OCI-M2 (cell line): ENCODE data around the gene NDUFA7.
"Not testable (repeated sequence)": the region's sequence is repeated elsewhere in the genome, so short reads cannot be mapped to it uniquely, and the experiment has no call there.

Source experiments
- DNase-seq: peaks from one replicate; lab custom pipeline; 2025; ENCODE audit not compliant: unreplicated experiment; lab: John Stamatoyannopoulos, UW

NDUFA7 gene

DNA sequence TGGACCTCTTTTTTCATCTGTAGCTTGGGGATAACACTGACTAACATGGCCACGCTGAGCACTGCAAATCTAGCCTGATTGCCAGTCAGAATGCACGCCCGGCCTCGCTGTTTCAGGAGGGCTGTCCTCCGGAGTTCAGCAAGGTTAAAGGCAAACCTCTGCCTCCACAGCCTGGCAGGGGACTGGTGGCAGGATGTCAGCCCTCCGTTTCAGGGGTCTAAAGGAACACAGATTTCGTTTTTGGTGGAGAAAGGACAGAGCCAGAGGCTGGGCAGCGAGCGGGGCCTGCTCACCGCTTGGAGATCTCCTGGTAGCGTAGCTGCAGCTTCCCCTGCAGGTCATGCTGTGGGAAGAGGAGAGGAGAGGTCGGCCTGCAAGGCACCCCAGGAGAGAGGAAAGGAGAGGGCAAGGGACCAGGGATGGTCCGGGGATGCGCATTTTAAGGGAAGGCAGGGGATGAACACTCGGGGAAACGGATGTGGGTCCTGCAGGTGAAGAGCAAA, 560 bp downstream of the NDUFA7 start:
- DNase-seq, result no peak

DNA sequence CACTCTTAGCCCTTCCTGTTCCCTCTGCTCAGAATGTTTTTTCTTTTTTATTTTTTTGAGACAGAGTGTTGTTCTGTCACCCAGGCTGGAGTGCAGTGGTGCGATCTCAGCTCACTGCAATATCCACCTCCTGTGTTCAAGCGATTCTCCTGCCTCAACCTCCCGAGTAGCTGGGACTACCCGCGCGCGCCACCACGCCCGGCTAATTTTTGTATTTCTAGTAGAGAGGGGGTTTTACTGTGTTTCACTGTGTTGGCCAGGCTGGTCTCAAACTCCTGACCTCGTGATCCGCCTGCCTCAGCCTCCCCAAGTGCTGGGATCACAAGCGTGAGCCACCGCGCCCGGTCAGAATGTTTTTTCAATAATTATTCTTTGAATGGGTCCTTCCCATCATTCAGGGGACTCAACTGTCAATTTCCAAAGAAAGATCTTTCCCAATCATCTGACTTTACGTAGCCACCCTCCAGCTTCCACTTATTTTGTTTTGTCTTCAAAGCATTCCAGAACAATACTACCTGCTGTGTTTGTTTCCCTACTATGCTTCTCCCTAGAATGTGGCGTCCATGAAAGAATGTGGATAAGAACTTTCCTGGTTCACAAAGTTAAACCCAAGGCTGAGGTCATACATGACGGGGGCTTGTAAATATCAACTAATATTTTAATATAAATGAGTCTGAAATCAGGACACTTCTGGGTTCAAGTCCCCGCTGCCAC, 1.2 kb downstream of the NDUFA7 start:
- no peak for DNase-seq

DNA sequence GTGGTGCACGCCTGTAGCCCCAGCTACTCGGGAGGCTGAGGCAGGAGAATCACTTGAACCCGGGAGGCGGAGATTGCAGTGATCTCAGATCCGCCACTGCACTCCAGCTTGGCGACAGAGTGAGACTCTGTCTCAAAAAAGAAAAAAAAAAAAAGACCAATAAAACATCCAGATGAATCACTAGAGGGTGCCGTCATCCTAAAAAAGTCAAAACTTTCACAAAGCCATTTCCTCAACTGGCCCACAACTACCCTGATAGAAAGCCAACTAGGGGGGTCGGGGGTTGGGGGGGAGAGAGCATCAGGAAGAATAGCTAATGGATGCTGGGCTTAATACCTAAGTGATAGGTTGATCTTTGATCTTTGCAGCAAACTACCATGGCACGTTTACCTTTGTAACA, 2.3 kb downstream of the NDUFA7 start:
- not testable (repeated sequence) for DNase-seq

DNA sequence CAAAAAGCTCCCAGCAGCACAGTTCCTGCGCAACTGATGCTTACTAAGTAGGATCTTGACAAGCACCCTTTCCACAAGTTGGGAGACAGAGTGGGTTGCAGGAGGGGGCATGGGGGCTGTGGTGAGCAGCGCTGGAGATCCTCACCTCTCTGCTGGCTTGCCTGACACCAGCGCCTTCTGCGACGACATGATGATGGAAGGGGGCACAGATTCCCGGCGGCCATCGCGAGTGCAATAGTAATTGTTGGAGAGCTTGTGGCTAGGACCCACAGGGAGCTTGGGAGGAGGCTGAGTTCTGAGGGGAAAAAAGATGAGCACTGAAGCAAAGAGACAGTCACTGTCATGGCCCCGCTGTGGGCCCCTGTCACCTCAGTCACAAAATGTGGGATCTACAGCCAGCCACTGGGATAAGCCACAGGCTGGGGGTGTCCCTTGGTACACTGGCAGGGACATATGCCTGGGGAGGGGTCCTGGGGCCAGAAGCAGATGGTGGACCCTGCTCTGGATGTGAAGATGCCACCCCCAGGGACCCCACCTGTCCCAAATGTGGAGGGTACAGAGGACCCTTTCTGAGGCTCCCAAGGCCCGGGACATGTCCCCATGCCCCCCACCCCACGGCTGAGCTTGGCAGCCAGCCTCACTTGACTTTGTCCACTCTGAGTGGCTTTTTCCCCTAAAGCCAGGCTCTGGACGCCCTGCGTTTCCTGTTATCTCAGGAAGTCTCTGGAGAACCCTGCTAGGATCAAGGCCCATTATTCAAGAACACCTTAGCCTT, 4.6 kb downstream of the NDUFA7 start:
- DNase-seq, result no peak

DNA sequence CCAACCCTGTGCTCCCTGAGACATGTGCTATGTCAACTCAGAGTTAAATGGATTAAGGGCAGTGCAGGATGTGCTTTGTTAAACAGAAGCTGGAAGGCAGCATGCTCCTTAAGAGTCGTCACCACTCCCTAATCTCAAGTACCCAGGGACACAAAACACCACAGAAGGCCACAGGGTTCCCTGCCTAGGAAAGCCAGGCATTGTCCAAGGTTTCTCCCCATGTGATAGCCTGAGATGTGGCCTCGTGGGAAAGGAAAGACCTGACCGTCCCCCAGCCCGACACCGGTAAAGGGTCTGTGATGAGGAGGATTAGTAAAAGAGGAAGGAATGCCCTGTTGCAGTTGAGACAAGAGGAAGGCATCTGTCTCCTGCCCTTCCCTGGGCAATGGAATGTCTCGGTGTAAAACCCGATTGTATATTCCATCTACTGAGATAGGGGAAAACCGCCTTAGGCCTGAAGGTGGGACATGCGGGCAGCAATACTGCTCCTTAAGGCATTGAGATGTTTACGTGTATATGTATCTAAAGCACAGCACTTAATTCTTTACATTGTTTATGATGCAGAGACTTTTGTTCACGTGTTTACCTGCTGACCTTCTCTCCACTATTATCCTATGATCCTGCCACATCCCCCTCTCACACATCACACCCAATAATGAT, 6.1 kb downstream of the NDUFA7 start:
- not testable (repeated sequence) for DNase-seq

DNA sequence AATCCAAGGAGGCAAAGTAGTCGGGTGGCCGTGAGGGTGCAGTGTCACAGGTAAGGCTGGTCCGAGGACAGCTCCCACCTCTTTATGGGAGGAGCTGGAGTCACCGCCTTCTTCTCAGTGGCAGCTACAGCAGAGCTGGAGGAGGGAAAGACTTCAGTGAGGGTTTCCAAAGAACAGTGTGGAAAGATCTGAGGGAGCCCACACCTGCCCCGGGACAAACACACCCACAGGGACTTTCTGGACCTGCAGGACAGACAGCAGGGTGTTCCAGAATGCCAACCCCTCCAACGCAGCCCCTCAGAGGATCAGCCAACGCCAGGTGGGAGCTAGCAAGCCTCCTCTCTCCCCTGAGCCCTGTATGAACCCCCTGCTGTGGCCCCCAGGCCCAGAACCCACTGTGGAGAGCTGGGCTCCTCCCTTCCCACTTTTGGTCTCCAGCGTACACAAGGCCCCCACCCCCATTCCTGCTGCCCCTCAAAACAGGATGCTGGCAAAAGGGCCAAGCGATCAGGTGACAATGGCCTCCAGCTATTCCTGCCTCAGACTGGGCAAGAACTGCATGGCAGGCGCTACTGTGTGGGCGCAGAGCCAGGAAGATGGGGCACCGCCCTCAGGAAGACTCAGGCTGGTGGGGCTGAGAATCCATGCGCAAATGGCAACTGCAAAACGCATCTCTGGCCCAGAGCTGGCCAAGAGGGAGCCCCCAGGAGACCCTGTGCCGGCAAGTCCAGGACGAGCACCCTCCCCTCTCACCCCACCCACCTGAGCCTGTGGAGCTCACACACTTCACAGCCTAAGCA, 9.5 kb downstream of the NDUFA7 start:
- no peak for DNase-seq

DNA sequence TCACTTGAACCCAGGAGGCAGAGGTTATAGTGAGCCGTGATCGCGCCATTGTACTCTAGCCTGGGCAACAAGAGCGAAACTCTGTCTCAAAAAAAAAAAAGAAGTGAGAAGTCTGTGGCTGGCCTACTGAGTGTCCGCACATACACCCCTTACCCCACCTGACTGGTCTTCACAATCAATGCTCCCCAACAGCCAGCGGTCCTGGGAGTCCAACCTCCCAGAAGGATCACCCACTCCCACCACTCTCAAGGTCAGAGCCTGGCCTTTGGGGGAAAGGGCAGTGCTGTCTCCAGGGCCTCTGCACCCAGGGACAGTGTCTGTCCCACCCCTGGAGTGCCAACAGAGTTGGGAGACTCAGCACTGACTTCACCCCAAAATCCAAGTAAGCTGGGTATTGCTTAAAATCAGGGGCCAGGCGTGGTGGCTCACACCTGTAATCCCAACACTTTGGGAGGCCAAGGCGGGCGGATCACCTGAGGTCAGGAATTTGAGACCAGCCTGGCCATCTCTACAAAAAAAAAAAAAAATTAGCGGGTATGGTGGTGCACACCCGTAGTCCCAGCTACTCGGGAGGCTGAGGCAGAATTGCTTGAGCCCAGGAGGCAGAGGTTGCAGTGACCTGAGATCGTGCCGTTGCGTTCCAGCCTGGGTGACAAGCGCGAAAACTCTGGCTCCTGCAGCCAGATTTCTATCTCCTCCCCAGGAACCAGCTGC, 10.7 kb downstream of the NDUFA7 start:
- DNase-seq, result no peak

DNA sequence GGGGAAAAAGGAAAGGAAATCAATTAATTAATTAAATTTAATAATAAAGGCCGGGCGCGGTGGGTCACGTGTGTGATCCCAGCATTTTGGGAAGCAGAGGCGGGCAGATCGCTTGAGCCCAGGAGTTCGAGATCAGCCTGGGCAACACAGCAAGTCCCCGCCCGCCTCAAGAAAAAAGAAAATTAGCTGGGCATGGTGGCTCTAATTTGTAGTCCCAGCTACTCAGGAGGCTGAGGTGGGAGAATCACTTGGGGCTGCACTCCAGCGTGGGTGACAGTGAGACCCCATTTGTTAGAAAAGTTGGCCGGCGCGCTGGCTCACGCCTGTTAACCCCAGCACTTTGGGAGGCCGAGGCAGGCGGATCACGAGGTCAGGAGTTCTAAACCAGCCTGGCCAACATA, 12.3 kb downstream of the NDUFA7 start:
- no peak for DNase-seq

DNA sequence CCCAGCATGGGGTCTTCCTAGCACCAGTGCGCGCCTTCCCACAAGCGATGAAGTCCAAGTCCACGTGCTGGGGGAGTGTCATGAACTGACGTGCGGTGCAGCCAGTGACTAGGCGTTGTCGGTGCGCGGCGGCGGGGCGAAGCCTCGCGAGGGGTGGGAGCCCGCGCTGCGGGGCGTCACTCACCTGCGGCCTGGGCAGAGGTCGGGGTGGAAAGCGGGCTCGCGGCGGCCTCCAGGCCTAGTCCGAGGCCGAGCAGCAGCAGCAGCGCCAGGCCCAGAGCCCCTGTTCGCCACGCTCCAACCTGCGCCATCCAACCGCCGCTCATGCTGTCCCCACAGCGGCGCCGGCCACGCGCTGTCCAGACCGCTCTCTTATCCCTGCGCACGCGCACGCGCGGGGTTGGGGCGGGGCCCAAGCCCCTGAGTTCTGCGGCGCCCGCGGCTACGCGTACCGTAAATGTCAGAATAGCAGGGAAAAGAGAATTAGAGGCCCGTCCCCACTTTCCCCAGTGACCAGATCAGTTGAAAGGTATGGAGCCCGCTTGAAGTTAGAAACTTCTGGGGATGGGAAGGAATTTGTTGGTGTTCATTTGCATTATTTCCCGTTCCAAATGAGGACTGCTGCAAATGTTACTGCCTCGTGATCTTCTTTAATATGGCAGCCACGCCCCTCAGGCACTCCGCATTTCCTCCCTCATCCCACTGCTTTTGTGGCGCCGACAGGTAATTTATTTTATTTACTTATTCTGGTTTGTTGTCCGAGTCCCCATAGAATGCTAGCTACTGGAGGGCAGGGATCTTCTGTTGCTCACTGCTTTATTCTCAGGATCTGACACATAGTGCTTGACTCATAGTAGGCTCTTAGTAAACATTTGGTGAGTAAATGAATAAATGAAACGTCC, 13.0 kb downstream of the NDUFA7 start, which contains the start of gene CD320:
Gene CD320 (minus strand): TSS at position 394 of the 902 bp plus-strand sequence. CDS start 68 bp downstream, at position 326.
- DNase-seq, result peak; percentile 90

DNA sequence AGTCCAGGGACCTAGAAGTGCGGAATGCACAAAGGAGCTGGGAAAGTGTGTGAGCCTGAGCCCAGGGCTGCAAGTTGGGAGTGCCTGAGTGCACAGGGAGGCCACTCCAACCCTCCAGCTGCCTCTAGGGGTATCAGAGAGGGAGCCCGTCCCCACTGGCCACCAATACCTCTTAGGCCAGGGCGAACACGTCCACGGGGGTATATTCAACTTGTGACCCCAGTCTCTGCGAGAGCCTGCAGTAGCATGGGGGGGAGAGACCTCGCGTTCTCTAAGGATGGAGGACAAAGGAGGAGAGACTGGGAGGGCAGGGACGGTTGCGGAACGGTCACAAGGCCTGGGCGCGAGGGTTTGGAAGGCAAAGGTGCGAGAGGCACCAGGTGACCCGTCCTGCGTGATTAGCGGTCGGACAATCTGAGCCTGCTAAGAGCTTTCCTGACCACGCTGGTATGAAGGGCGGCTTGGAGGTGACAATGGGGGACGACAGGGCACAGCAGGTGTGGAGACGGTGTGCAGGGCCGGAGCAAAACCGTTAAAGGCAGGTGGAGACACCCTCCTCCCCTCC, 13.7 kb downstream of the NDUFA7 start:
- no peak for DNase-seq

DNA sequence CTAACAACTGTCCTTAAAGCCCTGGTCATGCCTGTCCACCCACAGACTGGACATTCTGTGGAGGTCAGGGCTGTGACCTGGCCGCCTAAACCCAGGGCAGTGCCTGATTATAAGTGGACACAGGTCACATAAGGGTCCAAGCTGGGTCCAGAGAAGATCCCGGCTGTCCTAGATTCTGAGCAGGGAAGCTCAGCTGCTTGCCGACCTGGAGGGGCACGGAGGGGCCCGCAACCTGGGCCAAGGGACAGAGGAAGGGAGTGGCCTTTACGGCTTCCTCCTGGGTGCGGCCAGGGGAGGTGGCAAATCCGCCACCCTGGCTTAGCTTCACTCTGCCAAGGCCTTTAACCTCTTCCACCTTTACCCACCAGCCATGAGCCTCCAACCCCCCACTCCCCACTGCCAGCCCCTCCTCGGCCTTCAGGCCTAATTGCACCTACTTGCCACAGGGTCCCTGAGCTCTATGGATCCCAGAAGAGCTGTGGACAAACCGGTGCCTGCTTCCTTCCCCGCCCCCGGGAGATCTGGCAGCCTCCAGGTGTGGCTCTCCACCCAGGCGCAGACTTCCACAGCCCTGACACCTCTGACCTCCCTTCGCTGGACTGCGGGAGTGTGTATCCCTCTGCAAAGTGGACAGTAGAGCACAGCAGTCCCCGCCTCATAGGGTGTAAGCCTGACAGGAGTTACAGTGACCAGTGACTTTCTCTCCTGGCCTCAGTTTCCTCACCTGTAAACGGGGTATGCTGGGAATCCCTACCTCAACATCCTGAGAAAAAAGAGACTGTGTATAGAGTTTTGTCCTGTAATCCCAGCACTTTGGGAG, 14.7 kb downstream of the NDUFA7 start:
- DNase-seq, result no peak

DNA sequence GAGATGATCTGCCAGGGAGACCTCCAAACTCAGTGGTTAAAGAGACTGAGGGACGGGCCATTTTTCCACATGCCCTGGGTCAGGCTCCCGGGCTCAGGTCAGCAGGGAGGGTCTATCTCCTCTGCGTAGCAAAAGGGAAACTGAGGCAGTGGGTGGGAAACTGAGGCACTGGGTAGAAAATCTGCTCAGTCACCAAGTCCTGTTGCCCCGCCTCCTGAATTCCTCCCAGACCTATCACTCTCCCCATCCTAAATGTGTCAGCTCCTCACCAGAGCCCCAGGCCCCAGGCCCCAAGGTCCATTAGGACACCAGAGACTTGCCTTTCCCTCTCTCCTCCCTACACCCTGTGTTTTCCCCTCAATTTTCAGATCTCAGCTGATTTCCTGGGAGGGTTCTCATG, 15.4 kb downstream of the NDUFA7 start:
- DNase-seq, result no peak

DNA sequence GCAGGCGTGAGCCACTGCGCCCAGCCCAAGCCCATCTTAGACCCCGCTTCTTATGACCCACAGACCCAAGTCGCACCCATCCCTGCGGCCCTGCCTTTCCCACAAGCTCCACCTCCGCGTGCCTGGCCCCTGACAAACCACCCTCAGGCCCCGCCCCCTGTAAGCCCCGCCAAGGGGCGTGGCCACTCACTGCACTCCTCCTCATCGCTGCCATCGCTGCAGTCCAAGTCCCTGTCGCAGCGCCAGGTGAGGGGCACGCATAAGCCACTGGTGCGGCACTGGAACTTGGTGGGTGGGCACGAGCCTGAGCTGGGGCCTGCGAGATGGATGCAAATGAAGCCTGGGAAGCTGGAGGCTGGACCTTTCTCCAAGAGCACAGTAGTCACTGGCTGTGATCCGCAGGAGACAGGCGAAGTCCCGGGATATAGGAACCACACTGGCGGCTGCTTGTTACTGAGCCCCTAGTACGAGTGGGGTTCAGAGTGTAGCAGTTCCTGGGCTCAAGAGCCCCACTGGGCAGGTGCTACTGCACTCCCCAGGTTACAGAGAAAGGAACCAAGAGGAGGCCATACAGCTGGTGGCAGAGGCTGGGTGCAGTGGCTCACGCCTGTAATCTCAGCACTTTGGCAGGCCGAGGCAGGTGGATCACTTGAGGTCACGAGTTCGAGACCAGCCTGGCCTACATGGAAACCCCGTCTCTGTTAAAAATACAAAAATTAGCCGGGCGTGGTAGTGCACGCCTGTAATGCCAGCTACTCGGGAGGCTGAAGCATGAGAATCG, 16.1 kb downstream of the NDUFA7 start:
- no peak for DNase-seq

DNA sequence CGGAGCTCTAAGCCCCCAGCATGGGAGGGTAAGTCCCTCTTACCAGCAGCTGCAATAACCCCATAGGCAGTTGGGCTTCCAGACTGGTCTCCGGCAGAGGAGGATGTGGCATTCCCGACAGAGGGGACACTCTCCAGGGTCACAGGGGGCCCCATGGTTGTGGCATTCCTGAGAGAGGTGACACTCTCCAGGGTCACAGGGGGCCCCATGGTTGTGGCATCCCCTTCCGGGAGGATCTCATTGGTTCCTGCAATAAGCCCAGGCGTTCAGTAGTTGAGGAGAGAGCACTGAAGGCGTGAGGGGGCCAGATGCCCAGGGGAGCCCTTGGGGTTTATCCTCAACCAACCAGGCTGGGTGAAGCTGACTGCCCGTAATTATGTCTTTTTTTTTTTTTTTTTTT, 18.4 kb downstream of the NDUFA7 start:
- no peak for DNase-seq

DNA sequence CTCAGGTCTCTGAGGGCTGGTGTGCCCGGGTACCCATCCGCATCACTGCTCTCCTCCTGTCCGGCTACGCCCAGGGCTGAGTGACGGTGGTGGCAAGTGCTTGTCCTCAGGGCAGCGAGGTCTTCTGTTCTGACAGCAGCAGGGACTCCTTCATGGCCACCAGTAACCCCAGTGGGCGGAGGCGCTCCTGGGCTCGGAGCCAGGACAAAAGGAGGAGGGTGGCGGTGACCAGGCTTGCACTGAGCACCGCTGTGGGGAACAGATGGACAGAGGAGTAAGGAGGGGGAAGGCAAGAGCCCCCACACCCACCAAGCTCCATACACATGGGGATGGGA, 18.9 kb downstream of the NDUFA7 start:
- DNase-seq, result no peak

DNA sequence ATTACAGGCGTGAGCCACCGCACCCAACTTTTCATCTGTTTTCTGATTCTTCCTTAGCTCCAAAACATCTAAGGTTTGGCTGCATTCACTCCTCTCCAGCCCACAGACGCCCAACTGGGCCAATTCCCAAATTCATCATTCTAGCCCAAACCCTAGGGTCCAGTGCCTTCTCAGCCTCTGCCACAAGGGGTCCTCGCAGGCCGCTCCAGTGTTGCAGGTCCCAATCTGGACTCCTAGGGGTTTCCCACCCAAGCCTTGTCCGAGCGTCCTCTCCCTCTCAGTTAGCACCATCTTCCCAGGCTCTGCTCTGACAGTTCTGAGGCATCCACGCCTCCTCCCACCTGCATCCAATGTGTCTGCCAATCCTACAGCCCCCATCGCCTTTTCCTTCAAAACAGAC, 29.8 kb downstream of the NDUFA7 start:
- DNase-seq, result not testable (repeated sequence)

DNA sequence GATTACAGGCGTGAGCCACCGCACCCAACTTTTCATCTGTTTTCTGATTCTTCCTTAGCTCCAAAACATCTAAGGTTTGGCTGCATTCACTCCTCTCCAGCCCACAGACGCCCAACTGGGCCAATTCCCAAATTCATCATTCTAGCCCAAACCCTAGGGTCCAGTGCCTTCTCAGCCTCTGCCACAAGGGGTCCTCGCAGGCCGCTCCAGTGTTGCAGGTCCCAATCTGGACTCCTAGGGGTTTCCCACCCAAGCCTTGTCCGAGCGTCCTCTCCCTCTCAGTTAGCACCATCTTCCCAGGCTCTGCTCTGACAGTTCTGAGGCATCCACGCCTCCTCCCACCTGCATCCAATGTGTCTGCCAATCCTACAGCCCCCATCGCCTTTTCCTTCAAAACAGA, 44.7 kb downstream of the NDUFA7 start:
- not testable (repeated sequence) for DNase-seq
